ENCODE data around the gene HS6ST1.
"Not testable (repeated sequence)": the region's sequence is repeated elsewhere in the genome, so short reads cannot be mapped to it uniquely, and the experiment has no call there.

HS6ST1 gene

DNA sequence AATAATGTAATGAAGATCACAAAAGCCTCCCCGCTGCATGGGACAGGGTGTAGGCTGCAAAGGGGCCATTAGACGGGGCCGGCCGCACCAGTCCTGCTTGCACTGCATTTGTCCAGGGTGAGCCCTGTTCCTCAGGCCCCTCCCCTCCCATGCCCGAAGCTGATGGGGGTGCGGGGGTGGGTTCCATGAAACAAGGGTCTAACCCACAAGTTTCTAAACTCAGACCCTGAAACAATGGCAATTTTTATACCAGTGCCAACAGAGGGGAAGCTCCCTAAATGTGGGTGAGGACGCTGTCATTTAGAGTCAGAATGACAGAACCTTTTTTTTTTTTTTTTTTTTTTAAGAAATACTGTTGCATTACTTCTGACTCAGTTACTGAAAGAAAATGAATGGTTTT is 39.7 kb downstream of the HS6ST1 start:
- DNase-seq = no peak

DNA sequence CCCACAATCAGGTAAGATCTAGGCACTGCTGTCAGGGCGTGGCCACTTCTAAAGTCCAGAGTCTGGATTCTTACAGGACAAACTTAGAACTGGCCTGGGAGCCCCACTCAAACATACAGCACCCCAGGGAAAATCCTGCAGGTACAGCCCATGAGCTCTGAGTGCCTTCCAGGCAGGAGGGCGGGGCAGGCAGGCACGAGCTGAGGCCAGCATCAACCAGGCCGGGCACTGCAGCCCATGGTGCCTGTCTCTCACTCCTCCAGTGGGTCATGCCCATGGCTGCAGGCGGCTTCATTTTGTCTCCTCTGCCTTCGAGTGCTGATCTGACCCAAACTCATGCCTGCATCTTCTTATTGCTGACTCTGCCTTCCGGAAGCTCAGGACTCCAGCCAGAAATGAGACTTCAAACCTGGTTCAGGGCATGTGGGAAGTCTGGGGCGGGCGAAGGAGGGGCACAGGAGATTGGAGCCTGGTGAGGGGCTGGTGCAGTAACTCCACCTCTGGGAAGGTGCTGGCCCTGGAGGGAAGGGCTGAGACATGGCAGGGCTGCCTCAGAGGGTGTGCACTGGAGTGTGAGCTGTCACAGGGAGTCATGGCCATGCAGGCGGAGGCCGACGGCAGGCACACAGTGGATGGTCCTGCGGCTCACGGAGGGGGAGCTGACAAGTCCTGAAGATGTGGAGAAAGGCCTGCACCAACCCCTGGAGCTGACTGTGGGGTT is 40.5 kb downstream of the HS6ST1 start:
- DNase-seq = no peak

DNA sequence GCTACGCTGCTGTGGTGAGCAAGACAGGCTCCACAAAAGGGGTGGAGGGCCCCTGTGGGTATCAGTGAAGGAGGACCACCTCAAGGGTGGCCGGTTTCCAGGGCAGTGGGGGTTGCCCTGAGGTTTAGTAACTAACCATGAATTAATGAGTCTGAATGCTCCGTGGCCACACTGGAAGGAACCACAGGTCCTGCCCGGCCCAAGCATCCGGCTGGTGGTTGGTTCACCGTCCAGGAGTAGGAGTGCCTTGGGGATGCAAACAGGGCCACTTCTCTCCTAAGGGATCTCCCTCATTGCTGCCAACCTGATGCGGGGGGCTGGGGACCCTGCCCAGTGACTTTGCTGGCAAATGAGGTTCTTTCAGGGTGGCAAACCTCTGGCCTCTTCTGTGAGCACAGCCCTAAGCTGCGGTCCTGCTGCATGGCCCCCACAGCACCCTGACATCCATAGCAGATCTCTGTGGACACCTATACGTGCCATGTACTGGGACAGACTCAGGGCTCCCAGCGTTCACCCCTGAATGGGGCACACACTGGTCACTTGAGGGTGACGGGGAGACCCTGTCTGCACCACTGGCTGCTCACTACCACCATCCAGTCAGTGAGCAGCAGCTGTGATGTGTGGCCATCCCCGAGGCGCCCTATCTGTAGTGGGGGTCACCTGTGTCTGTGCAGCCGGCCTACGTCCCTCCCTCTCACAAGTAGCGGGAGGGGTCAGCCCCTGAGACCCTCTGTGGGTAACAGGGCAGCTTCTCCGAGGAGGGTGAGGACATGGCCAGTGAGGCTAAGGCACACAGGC is 41.6 kb downstream of the HS6ST1 start:
- DNase-seq = no peak

DNA sequence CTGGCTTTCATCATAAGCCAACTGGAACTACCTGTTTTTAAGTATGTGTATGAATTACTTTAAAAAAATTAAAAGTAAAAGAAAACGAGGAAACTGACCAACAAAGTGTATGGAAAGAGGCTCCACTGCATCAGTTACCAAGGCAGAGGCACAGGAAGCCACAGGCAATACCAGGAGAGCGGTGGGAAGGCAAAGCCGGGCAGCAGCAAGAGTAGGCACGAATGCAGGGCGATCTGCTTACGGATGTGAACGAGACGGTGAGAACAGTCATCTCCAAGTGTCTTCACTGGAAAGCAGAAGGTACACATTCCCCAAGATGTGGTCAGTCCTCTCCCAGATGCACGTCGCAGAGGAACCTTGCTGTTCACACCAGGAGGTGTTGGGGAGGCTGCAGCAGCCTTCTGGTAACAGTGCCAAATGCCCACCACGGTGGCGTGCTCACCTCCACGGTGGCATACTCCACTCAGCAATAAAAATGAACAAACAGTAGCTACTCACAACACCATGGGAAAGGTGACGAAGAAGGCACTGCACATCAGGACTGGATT is 43.1 kb downstream of the HS6ST1 start:
- DNase-seq = no peak

DNA sequence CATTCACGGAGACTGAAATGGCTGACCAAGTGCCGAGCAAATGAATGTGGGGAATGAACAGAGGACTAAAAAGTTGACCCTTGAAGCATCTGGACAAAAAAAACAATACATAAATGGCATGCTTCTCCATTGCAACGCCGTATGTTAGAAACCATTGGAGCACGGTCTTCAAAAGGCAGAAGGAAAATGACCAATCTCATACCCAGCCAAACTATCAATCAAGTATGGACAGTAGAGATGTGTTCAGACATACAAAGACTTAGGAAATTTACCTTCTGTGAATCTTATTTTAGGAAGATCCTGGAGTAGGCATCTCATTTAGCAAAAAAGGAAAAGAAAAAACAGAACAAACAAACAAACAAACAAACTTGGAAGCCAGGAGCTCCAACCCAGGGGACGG is 44.5 kb downstream of the HS6ST1 start:
- DNase-seq = no peak

DNA sequence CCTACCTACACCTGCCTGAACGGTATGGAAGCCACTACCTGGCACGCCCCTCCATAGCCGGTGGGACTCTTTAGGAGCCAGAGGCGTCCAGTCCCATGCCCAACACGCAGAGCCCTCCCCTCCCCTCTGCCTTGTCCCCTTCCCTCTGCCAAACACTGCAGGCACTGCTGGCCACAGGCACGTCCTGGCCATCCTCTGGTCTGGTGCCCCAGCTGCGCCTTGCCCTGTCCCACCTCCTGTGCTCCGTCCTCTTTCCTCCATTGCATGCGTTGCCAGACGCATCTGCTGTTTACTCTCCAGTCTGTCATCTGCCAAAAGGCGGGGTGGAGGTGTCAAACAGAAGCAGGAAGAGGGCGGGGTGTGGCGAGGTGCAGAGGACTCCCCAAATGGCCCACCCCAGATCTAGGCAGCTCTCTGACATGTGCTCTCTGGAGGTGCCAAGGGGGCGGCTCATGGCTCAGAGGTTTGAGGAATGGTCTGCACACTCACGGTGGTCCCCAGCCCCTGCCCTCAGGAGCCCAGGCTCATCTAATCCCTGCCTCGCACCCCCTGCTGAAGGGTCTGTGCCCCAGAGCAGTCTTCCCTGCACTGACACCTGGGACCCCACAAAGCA is 45.1 kb downstream of the HS6ST1 start:
- no peak for DNase-seq

DNA sequence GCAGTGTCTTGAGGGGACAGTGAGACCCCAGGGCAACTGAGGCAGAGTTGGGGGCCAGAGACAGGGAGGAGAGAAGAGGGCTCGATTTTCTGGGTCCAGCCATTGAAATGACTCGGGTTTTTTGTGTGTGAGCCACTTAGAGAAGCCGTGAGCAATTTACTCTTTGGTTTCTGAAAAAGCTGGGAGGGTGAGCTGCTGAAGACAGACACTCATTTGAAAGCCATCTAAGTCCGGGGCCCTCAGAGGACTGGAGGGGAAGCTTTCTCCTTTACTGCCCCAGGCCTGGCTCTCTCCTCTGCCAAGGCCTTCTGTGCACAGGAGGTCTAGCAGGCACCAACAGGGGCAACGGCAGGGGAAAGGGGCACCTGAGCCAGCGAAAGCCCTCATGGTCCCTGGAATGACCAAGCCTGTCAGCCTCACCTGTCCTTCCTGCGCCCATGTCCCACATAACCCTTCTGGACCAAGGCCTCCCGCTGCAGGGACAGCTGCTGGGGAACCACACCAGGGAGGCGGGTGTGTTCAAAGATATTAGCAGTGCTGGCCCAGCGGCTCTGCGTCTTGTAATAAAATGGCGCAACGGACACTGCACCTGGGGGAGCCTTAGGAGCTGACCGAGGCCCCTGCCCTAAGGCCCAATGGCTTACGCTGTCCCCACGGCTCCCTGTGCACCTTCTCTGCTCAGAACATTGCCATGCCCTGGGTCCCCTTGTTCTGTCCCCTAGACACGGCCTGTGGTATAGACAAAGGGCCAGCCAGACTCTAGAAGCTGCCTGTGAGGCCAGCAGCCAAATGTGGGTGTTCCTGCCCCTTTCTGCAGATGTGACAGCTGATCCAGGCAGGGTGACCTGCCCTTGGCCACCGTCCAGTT is 45.8 kb downstream of the HS6ST1 start:
- DNase-seq = no peak

DNA sequence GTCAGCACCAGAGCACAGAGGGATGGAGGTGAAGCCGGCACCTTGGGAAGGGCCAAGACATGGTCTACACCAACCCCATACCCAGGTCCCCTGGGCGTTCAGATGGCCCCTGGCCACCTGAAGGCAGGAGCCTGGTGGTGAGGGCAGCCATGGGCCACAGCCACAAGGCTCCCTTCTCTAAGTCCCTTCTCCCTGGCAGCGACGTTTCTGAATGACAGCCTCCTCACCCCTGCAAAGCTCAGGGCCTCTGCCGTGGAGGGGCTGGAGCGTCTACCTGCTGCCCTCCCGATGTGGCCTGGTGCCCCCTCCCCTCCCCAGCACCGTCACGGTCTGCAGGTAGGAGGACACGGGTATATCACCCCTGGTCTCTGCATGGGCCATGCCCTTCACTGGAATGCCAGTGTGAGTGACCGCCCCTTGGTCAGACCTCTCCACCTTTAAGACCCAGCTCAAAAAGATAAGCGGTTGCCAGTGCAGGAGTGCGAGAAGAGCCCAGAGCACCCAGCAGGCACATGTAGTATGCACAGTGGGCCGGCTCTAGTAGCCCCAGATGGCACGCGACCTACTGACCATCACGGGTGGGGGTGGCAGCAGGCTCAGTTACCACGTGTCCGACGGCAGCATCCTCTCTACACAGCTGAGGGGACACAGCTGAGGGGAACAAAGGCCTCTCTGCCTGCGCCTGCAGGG is 46.6 kb downstream of the HS6ST1 start:
- no peak for DNase-seq

DNA sequence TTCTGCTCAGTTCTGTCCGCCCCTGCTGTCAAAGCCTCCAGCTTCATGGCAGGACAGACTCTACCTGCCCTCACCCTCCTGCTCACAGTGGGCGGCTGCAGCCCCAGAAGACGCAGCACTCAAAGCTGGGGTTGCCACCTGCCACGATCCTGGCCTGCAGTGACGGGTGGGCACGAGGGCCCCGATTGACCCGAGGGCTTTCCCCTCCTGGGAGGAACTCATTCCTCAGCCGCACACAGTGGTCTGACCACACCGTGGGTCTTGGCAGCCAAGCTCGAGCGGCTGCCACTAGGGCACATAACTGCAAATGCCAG is 47.1 kb downstream of the HS6ST1 start:
- no peak for DNase-seq

DNA sequence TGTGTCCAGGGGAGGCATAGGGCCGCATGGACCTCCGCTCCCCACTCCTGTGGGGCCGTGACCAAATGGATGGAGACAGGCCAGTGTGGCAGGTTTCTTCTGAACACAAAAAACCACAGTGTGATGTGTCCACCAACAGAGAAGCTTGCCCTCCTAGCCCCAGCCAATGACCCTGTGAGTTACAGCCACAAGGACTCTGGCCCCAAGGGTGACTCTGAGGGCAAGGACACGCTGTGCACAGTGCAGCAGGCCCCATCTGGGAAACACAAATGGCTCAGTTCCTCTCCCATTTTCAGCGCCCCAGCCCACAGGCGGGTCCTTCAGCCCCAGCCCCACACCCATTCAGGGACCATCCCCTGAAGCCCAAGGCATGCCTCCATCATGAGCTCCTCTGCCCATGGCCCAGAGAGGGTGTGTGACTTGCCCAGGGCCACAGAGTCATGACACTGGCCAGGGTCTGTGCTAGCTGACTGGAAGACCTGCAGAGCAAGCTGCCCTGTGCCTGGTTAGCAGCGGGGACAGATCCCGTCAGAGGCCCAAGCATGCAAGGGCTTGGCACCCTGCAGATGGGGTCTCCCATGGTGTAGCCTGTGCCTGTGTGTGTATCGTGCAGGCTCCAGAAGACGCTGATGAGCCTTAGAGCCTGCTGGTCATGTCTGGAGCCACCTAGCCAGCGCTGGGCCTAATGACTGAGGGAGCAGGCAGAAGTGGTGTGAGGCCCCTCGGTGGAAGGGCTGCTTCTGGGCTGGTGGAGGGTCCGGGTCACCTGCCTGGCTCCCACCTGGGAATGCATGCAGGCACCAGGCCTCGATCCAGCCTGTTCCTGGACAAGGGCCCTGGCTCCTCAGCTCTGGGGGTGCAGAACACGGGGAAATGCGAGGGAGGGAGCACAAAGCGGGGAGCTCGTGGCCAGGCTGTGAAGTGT is 47.7 kb downstream of the HS6ST1 start:
- DNase-seq = peak; percentile 65

DNA sequence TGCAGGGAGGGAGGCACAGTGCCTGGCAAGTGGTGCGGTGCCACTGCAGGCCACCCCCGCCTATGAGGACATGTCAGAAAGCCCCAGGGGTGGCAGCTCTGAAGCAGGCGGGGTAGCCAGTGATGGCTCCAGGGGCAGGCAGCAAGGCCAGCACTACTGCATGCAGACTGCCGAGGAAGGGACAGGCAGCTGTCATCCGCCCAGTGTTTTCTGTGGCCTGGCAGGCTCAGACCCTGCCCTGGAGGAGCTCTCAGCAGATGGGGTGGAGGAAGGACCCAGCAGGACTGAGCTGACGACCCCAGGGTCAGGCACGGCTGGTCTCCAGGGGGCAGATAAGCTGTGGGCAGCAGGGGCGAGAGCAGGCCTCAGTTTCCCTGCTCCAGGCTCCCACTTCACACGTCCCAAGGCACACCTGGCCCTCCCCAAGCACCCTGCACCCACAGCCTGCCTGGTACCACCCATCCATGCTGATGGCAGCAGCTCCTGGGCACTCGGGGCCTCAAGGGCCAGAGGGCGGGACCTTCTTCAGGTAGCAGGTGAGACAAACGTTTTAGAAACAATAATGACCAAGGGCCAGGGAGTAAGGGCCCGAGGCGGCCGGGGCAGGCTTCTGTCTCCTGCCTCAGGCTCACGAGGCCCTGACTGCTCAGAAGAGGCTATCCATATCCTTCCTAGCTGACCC is 48.5 kb downstream of the HS6ST1 start:
- DNase-seq = no peak

DNA sequence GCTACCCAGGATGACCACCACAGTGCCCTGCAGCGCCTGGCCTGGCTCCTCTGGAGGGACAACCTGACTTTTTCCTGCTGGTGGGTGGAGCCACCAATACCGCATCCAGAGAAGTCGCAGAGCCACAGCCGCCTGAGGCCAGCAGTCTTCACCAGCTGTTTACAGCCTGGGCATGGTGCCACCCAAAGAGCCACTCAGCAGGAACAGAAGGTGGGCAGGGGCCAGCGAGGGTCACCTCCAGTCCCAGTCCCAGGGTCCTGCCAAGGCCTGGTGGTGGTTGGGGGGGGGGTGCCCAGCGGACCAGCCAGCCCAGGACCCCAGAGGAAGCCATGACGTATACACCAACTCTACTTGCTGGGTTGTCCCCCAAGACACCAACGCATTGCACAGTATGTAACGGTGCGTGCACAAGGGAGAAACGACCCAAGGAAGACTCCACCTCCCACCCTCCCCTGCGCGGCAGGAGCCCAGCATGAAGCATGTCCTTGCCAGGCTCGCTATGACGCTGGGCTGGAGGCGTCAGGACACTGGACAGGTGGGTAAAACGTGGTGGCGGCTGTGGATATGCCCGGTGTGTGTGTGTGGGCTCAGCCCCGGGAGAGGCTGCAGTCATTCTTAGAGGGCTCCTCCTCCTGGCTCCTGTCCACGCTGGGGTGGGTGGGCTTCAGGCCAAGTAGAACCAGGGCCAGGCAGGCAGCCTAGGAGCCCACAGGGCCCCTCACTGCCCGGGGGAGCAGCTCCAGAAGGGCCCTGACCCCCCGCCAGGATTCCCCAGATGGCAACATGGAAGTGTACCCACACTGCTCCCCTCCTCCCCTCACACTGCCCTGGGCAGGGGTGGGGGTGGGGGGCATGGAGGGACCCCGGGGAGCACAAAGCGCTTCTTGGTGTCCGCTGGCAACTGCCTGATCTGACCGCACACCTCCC is 49.3 kb downstream of the HS6ST1 start:
- no peak for DNase-seq

DNA sequence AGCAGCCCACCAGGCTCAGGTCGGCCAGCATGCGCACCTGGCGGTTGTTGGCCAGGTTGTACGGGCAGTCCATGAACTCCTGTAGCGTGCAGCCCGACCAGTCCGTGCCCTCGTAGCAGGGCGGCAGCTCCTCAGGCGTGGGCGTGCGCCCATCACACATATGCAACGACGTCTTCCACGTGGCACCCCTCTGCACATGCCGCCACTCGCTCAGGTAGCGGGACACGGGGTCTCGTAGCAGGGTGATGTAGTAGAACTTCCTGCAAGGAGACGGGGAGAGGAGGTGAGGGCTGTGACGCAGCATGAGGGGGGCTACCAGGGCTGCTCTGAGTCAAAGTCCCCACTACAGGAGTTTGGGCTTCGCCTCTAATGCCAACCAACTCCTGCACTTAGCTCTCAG is 50.1 kb downstream of the HS6ST1 start:
- not testable (repeated sequence) for DNase-seq

DNA sequence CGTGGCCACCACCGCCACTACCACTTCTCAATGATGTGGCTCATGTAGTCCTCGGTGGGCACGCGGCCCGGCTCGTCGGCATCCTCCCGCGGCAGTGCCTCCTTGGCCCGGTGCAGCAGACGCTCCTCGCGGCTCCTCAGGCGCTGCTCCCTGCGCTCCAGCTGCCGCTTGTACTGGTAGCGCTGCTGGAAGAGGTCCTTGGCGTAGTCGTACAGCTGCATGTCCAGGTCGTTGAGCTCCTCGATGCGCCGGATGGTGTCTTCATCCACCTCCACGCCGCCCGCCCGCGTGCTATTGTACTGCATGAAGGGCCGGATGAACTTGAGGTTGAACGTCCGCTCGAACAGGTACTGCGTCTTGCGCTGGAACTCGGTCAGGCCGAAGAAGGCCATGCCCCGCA is 50.5 kb downstream of the HS6ST1 start:
- DNase-seq = not testable (repeated sequence)

DNA sequence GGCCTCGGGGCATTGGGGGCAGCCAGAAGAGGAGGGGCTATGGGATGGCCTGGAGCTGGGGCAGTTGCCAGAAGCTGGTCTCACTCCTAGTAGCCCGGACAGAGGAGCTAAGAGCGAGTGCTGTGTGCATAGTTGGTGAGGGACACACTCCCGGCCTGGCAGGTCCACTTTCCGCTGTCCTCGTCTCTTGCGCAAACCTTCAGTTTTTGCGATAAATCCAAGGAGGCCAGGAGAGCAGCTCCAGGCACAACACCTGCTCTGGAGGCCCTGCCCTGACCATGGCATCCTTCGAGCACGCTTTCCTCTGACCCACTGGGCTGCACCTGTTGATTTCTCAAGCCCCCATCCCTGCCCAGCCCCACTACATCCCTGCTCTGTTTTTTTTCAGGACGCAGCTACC is 51.0 kb downstream of the HS6ST1 start:
- DNase-seq = not testable (repeated sequence)

DNA sequence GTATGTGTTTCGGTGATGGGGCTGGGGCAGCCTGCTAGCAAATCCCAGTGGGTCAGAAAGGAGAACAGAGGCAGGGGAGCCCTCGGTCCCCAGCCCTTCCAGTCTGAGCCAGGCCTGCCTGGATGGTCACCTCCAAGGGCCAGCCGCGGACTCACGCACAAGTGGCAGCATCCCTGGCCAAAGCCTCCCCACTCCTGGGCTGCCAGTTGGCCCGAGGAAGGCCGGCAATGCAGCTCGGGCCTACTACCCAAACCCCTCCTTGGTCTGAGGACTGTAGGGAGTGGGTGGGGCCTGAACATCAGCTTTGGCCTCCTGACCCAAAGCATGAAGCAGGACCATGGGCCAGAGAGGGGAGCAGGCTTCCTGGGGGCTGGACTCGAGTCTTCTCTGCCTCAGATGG is 51.5 kb downstream of the HS6ST1 start:
- DNase-seq = not testable (repeated sequence)

DNA sequence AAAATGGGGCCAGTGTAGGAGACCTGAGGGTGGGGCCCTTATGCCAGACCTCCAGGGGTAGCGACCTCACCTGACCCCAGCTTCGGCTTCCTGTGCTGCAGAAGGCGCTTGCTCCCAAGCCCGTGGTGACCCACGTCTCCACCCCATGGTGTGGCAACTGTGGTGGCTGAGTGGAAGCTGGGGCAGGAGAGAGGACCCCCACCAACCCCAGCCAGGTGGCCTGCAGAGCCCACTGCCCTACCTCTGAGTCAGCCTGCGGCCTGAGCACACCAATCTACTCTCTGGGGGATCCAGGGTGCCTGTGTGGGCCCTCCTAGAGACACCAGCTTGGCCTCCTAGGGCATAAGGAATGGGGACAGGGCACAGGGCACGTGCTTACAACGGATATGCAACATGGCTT is 52.2 kb downstream of the HS6ST1 start:
- peak; percentile 14 for DNase-seq

DNA sequence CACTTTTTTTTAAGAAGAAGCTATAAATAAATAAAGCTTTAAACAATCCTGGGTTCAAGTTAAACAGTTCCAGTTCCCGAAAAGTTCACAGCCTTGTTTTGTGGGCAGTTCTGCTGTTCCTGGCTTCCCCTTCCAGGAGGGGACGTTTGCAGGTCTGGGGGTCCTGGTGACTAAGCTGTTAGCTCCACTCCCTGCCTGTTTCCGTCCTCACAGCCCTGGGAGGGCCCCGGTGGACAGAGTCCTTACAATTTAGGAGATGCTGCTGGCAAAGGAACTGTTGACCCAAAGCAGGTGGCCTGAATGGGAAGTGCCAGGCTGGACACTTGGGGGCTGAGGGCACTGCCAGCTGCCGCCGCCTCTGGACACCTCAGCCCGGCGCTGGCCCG is 53.1 kb downstream of the HS6ST1 start:
- not testable (repeated sequence) for DNase-seq

DNA sequence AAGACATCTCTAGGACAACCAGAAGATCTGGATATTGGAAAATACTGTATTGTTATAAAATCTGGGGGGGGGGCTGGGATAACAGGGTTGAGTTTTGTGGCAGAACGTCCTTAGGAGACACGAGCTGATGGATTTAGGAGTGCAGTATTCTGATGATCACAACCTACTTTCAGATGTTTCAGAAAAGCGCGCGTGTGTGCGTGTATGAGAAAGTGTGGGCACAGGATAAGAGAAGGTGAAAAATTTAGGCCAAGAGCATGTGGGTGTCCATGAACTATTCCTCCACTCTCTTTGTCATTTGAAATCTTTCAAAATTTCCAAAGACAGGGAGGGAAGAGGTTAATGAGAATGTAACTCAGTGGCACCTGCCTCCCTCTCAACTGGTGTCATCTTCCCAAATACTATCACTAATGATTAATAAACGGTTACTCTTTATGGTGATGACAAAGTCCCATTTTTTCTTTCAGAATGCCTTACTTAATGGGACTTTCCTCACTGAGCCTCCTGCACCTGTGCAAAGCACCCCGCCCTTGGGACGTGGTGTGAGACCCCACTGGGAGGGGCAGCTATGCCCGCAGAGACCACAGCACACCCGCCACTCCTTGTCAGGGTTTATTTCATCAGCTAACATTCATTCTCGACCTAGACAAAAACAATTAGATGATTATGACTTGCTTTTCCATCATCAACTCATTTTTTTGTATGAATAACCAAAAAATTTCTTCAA is 53.6 kb downstream of the HS6ST1 start:
- no peak for DNase-seq
